HG03439 (cell line): ENCODE measurements around the gene SLC25A27.

Experiments used
- ATAC-seq: cut with Tn5 transposase; IDR thresholded peaks from one replicate; pipeline ENCODE4 v1.9.1; 2021; ENCODE audit warnings: mild to moderate bottlenecking, moderate library complexity; ENCODE audit not compliant: unreplicated experiment

The SLC25A27 gene

DNA sequence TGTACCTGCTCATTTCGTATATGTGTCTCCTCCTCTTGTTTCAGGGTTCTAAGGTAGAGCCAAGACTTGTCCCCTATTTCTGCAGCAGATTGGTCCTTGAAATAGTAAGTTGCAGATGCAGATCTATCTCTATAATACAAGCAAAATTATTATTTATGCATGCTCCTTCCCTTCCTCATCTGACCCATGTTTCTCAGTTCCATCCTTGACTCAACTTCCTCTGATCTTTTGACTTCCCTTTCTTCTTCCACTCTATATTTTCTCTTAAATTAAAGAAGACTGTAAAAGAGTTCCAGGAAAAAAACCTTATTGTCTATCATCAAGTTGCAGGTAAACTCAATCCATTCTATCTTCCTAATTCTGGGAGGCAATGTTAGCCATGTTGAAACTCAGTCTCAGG is 58.7 kb downstream of the SLC25A27 start:
- no peak for ATAC-seq

DNA sequence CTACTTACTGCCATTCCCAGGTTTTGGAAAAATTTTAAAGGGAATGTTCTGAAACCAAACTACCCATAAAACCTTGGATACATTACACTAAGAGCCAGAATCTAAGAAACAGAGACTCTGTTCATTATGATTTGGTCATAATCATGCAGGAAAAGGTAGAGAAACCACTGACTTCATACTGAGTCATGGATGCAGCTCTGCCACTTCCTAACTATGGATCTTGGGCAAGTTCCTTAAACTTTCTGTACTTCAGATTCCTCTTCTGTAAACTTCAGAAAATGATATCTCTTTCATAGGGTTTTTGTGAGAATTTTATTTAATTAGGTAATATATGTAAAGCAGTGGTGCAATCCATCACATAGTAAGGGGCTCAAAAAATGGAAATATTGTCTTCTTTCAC is 62.4 kb downstream of the SLC25A27 start:
- ATAC-seq, result no peak

DNA sequence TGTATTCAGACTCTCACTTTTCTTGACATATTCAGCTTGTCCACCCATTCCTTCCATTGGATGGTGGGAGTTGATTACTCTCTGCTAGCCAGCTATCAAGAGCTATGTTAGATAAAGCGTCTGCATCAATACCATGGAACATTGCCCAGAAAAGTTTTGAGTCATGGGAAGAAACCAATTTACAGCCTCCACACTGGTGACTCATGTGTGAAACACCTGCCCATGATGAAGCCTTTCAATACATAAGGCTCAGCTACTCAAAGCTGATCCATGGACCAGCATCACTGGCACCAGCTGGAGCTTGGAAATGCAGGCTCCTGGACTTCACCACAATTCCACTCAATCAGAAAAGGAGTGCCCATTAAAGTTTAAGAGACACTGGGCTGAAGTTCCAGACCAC is 66.3 kb downstream of the SLC25A27 start:
- no peak for ATAC-seq

DNA sequence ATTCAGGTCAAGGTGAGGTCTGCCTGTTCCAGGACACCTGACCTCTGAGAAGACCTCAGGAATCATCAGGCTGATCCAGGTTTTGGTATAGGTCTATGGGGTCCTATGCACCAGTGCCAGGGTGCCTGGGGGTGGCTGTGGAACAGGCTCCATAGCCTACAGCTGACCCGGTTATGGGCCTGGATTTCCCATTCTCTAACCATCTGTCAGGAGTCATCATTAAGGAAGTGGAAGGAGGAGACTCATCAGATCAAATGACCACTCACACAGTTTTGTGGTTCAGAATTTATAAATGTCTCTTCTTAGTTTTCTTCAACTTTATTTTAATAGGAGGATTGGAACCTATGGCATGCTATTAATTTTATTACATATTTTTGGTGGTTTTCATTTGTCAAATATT is 67.6 kb downstream of the SLC25A27 start:
- ATAC-seq, result no peak
